Measurements from ENCODE around the gene KDELR1. TPM values are rescaled to one million over a fixed set of nuclear protein-coding genes. Genes with fewer than 3 reads are reported as not detected.
"Not testable (repeated sequence)": the region's sequence is repeated elsewhere in the genome, so short reads cannot be mapped to it uniquely, and the experiment has no call there.

Gene KDELR1
- total and polyA plus RNA-seq, 9 donors = 57.5 to 162 (median 128) TPM

DNA sequence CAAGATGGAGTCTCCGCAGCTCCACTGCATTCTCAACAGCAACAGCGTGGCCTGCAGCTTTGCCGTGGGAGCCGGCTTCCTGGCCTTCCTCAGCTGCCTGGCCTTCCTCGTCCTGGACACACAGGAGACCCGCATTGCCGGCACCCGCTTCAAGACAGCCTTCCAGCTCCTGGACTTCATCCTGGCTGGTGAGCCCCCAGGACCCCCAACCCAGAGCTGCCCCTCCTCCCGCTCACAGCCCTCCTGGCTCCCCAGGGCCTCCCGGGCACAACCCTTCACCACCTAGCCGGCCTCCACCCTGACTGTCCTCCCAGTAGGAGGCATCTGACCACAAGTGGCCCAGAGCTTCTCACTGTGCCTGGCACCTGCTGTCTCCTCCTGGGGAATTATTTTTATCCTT, 17.8 kb downstream of the KDELR1 start:
- no peak for DNase-seq
- H3K27ac ChIP-seq (ENCODE audit: low read length) = no peak overlapping the region
- no peaks in the 10 kb centered on the region for H3K9me3 ChIP-seq (replicated peaks; ENCODE audit: control insufficient read depth, low read depth, low read length)
- no peaks in the 10 kb centered on the region for H3K27me3 ChIP-seq (ENCODE audit: control insufficient read depth, insufficient read depth, low read length)
- H3K4me3 ChIP-seq (ENCODE audit: low read length) = no peak overlapping the region
- peaks cover 5% of the 10 kb centered on the region for H3K4me1 ChIP-seq (ENCODE audit: control insufficient read depth, insufficient read depth, low read length)
- H3K36me3 ChIP-seq (ENCODE audit: control insufficient read depth, insufficient read depth, low read length) = no peaks in the 10 kb centered on the region
- 81% methylated on average over 11 of the region's 11 CpGs for WGBS (ENCODE audit: insufficient coverage)

- Histone ChIP-seq H3K4me1 (ENCODE audit: control insufficient read depth, insufficient read depth, low read length) (peaks cover 5% of the 10 kb centered on the region), H3K36me3 (ENCODE audit: control insufficient read depth, insufficient read depth, low read length) (no peaks in the 10 kb centered on the region), H3K4me3 (ENCODE audit: low read length) (no peak overlapping the region), H3K27ac (ENCODE audit: low read length) (no peak overlapping the region), H3K9me3 (replicated peaks; ENCODE audit: control insufficient read depth, low read depth, low read length) (no peaks in the 10 kb centered on the region), H3K27me3 (ENCODE audit: control insufficient read depth, insufficient read depth, low read length) (no peaks in the 10 kb centered on the region)
- DNase-seq = no peak
- 61% methylated on average over 3 of the region's 4 CpGs for WGBS (ENCODE audit: insufficient coverage)
Observed at GRCh38 chr19:48372904-48373303, 18.4 kb downstream of the KDELR1 start.

DNA sequence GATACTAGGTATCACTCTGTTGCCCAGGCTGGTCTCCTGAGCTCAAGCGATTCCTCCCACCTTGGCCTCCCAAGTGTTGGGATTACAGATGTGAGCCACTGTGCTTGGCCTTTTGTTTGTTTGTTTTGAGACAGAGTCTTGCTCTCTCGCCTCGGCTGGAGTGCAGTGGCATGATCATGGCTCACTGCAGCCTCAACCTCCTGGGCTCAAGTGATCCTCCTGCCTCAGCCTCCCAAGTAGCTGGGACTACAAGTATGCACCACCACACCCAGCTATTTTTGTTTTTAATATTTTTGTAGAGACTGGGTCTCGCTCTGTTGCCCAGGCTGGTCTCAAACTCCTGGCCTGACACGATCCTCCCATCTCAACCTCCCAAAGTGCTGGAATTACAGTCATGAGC, 19.6 kb downstream of the KDELR1 start:
- not testable (repeated sequence) for H3K9me3 ChIP-seq (replicated peaks; ENCODE audit: control insufficient read depth, low read depth, low read length); DNase-seq; H3K27ac ChIP-seq (ENCODE audit: low read length); H3K4me1 ChIP-seq (ENCODE audit: control insufficient read depth, insufficient read depth, low read length); H3K36me3 ChIP-seq (ENCODE audit: control insufficient read depth, insufficient read depth, low read length); H3K27me3 ChIP-seq (ENCODE audit: control insufficient read depth, insufficient read depth, low read length); H3K4me3 ChIP-seq (ENCODE audit: low read length)
- 86% methylated on average over 2 of the region's 5 CpGs for WGBS (ENCODE audit: insufficient coverage)

DNA sequence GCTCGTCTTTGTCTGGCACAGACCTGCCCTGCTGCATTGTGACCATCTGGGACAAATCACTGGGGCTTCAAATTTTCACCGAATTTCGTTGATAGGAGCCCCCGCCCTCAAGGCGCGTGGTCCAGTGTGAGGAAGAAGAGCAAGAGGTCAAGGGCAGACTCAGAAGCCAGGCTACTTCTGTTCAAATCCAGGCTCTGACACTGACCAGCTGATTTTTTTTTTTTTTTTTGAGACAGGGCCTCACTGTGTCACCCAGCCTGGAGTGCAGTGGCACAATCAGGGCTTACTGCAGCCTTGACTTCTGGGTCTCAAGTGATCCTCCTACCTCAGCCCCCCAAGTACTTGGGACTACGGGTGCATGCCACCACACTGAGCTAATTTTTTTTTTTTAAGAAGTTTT, 20.0 kb downstream of the KDELR1 start:
- DNase-seq = no peak
- Histone ChIP-seq H3K36me3 (ENCODE audit: control insufficient read depth, insufficient read depth, low read length) (no peaks in the 10 kb centered on the region), H3K27ac (ENCODE audit: low read length) (no peak overlapping the region), H3K27me3 (ENCODE audit: control insufficient read depth, insufficient read depth, low read length) (no peaks in the 10 kb centered on the region), H3K4me1 (ENCODE audit: control insufficient read depth, insufficient read depth, low read length) (peaks cover 5% of the 10 kb centered on the region), H3K9me3 (replicated peaks; ENCODE audit: control insufficient read depth, low read depth, low read length) (no peaks in the 10 kb centered on the region), H3K4me3 (ENCODE audit: low read length) (no peak overlapping the region)
- 38% methylated on average over 6 of the region's 7 CpGs for WGBS (ENCODE audit: insufficient coverage)

DNA sequence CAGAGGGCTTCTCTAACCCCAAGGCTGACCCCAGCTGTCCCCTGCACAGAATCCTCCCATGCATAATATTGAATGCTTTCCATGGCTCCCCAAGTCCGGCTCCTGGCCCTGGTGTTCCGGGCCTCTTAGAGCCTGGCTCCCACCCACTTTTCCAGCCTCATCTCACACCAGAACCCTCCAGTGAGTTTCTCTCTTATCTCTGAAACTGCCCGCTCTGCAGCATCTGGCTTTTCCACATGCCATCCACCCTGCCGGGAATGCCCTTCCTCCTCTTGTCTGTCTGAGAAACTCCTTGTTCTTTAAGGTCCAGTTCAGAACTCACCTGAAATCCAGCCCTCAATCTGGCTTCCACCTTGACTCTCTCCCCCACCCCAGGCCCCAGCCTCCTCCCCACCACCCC, 20.4 kb downstream of the KDELR1 start:
- peaks cover 5% of the 10 kb centered on the region for H3K4me1 ChIP-seq (ENCODE audit: control insufficient read depth, insufficient read depth, low read length)
- no peak overlapping the region for H3K27ac ChIP-seq (ENCODE audit: low read length)
- no peaks in the 10 kb centered on the region for H3K9me3 ChIP-seq (replicated peaks; ENCODE audit: control insufficient read depth, low read depth, low read length)
- 78% methylated on average over 4 of the region's 4 CpGs for WGBS (ENCODE audit: insufficient coverage)
- no peaks in the 10 kb centered on the region for H3K36me3 ChIP-seq (ENCODE audit: control insufficient read depth, insufficient read depth, low read length)
- no peak for DNase-seq
- H3K27me3 ChIP-seq (ENCODE audit: control insufficient read depth, insufficient read depth, low read length) = no peaks in the 10 kb centered on the region
- H3K4me3 ChIP-seq (ENCODE audit: low read length) = no peak overlapping the region

DNA sequence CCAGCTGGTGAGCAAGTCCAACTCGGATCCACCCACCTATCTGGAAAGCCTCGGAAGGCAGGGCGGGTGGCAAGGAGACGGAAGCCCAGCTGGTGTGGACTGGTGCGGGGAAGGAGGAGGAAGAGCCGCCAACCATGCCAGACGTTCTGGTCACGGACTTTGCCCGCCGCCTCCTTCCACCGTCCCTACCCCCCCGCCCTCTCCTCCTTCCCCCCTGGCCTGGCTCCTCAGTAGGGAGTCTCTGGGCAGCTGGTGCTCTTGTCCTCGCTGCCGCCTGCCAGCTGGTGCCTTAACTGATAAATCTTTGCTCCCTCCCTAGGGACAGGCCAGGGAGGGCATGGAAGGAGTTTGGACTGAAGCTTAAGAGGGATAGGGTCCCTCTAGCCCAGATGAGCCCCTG, 22.4 kb downstream of the KDELR1 start:
- H3K27me3 ChIP-seq (ENCODE audit: control insufficient read depth, insufficient read depth, low read length) = no peaks in the 10 kb centered on the region
- WGBS (ENCODE audit: insufficient coverage) = 67% methylated on average over 1 of the region's 14 CpGs
- no peak for DNase-seq

GRCh38 chr19:48367855-48368254, 23.5 kb downstream of the KDELR1 start:
- Histone ChIP-seq H3K27me3 (ENCODE audit: control insufficient read depth, insufficient read depth, low read length) (no peaks in the 10 kb centered on the region), H3K4me3 (ENCODE audit: low read length) (no peak overlapping the region), H3K4me1 (ENCODE audit: control insufficient read depth, insufficient read depth, low read length) (peaks cover 18% of the 10 kb centered on the region), H3K9me3 (replicated peaks; ENCODE audit: control insufficient read depth, low read depth, low read length) (no peaks in the 10 kb centered on the region), H3K36me3 (ENCODE audit: control insufficient read depth, insufficient read depth, low read length) (no peaks in the 10 kb centered on the region), H3K27ac (ENCODE audit: low read length) (no peak overlapping the region)
- WGBS (ENCODE audit: insufficient coverage) = 23% methylated on average over 1 of the region's 5 CpGs
- DNase-seq = no peak

More for the DNA sequence above, 22.4 kb downstream of the KDELR1 start:
- Histone ChIP-seq H3K4me3 (ENCODE audit: low read length) (no peak overlapping the region), H3K27ac (ENCODE audit: low read length) (no peak overlapping the region), H3K36me3 (ENCODE audit: control insufficient read depth, insufficient read depth, low read length) (no peaks in the 10 kb centered on the region), H3K4me1 (ENCODE audit: control insufficient read depth, insufficient read depth, low read length) (peaks cover 12% of the 10 kb centered on the region), H3K9me3 (replicated peaks; ENCODE audit: control insufficient read depth, low read depth, low read length) (no peaks in the 10 kb centered on the region)

- no peaks in the 10 kb centered on the region for H3K36me3 ChIP-seq (ENCODE audit: control insufficient read depth, insufficient read depth, low read length)
- no peak for DNase-seq
- H3K27me3 ChIP-seq (ENCODE audit: control insufficient read depth, insufficient read depth, low read length) = no peaks in the 10 kb centered on the region
- no peak overlapping the region for H3K4me3 ChIP-seq (ENCODE audit: low read length)
- H3K9me3 ChIP-seq (replicated peaks; ENCODE audit: control insufficient read depth, low read depth, low read length) = no peaks in the 10 kb centered on the region
- no peak overlapping the region for H3K27ac ChIP-seq (ENCODE audit: low read length)
- 88% methylated on average over 8 of the region's 11 CpGs for WGBS (ENCODE audit: insufficient coverage)
- H3K4me1 ChIP-seq (ENCODE audit: control insufficient read depth, insufficient read depth, low read length) = peaks cover 18% of the 10 kb centered on the region
Observed at GRCh38 chr19:48365602-48366001, 25.7 kb downstream of the KDELR1 start.

DNA sequence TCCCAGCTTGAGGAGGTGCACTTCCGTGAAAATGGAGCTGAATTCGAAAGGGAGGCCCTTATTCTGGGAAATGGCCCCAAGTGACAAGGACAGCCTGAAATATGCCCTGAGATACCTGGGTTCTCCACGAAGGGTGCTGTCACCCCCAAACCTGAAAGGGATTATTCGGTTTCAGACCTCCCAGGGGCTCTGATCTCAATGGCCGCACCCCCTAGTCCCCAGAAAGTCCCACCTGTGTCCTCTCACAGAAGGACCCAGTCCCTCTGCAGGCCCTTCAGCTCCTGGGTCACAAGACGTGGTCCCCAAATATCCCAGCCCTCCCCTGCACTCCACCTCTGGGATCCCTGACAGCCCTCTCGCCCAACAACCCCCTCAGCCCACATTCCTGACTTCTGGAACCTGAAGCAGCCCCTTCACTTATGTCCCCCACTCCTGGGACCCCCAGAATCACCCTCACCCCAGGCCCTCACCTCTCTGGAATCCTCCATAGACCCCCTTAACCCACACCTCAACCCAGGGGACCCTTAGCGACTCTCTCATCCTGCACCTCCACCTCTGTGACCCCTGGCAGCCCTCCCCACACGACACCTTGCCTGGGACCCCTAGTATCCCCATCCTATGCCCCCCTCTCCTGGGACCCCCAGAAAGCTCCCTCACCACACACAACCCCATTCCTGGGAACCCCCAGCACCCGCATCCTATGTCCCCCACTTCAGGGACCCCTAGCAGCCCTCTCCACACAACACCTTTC, 26.6 kb downstream of the KDELR1 start:
- peak; percentile 31 for DNase-seq
- H3K4me3 ChIP-seq (ENCODE audit: low read length) = peak overlapping the region; percentile 90
- H3K27ac ChIP-seq (ENCODE audit: low read length) = peak overlapping the region; percentile 98
- peaks cover 18% of the 10 kb centered on the region for H3K4me1 ChIP-seq (ENCODE audit: control insufficient read depth, insufficient read depth, low read length)
- H3K36me3 ChIP-seq (ENCODE audit: control insufficient read depth, insufficient read depth, low read length) = peaks cover 2% of the 10 kb centered on the region
- H3K27me3 ChIP-seq (ENCODE audit: control insufficient read depth, insufficient read depth, low read length) = no peaks in the 10 kb centered on the region
- no peaks in the 10 kb centered on the region for H3K9me3 ChIP-seq (replicated peaks; ENCODE audit: control insufficient read depth, low read depth, low read length)
- 61% methylated on average over 9 of the region's 10 CpGs for WGBS (ENCODE audit: insufficient coverage)

- Histone ChIP-seq H3K27ac (ENCODE audit: low read length) (peak within 1 kb of the TSS; percentile 98), H3K4me3 (ENCODE audit: low read length) (peak within 1 kb of the TSS; percentile 90), H3K36me3 (ENCODE audit: control insufficient read depth, insufficient read depth, low read length) (peaks cover 3% of the 10 kb centered on the region), H3K9me3 (replicated peaks; ENCODE audit: control insufficient read depth, low read depth, low read length) (no peaks in the 10 kb centered on the region), H3K4me1 (ENCODE audit: control insufficient read depth, insufficient read depth, low read length) (peaks cover 14% of the 10 kb centered on the region), H3K27me3 (ENCODE audit: control insufficient read depth, insufficient read depth, low read length) (no peaks in the 10 kb centered on the region)
- peak; percentile 100 for DNase-seq
- WGBS (ENCODE audit: insufficient coverage) = 1% methylated on average over 43 of the region's 59 CpGs
Observed at GRCh38 chr19:48363810-48364597, 27.3 kb downstream of the KDELR1 start, which contains the start of the genes SYNGR4 and TMEM143. Gene SYNGR4 (plus strand): TSS chr19:48364367. CDS start chr19:48365843, 1,476 bp downstream. Gene TMEM143 (minus strand): TSS chr19:48363940. CDS start chr19:48363920, 20 bp downstream.
